Right atrium auricular region (tissue), 2 donors: ENCODE data around the gene PTPRD. TPM values are rescaled to one million over a fixed set of nuclear protein-coding genes. Genes with fewer than 3 reads are reported as not detected.

Experiments used
- DNase-seq: peaks from one replicate; pipeline ENCODE4 v3.0.0-alpha.2; 2019; ENCODE audit warnings: low spot score
- H3K27ac ChIP-seq, 2 donors: fragments of 200-600 bp; sonication (generic); 1 replicate in 1 of 2; 2 replicates in 1 of 2; pipeline ENCODE4 v1.5.1; 2016 to 2019
- H3K27me3 ChIP-seq, 2 donors: fragments of 200-600 bp; sonication (generic); one replicate each; pipeline versions ENCODE4 v1.5.1 to v1.6.0; 2017 to 2019
- H3K36me3 ChIP-seq: fragments of 200-600 bp; sonication (generic); one replicate; pipeline ENCODE4 v1.5.1; 2016
- H3K4me1 ChIP-seq, 2 donors: fragments of 200-600 bp; sonication (generic); one replicate each; pipeline versions ENCODE4 v1.5.1 to v1.6.0; 2017 to 2019
- H3K4me3 ChIP-seq, 2 donors: fragments of 200-600 bp; sonication (generic); 1 replicate in 1 of 2; 2 replicates in 1 of 2; pipeline ENCODE4 v1.5.1; 2017 to 2019; ENCODE audit warnings: mild to moderate bottlenecking in 1 of 2, moderate library complexity in 1 of 2
- H3K9me3 ChIP-seq, 2 donors: fragments of 200-600 bp; sonication (generic); one replicate each; pipeline ENCODE4 v1.5.1; 2019
- total RNA-seq, 2 donors: library from RNA; depleted of rRNA; stranded (reverse); fragments of >200 nt; gene quantifications; one replicate each; pipeline ENCODE4 v1.1.0, GENCODE V29; 2016
- TF ChIP-seq, protein P1 (sequence below), 2 donors: fragments of 200-600 bp; sonication (generic); IDR thresholded peaks; one replicate each; pipeline ENCODE4 v1.5.1; 2019; ENCODE audit warnings: antibody characterized with exemption in 2 of 2

Gene PTPRD
- total RNA-seq, 2 donors from 2014 or later = 5.5 to 6.6 TPM

DNA sequence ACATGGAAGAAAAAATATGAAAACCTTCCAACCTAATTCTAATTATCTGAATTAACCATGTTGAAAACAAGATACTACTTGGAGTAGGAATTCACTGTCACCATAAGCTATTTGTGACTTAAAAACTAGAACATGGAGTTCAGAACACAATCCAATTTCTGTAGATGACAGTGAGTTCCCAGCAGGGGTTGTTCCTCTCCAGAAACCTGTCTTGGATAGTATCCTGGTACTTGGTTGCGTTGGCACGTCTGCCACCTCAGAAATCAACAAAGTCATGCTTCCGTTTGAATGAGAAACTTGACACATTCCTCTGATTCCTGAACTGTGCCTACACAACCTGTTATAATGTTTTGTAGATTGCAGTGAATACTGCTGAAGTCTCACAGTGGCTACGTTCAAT is 2023.3 kb downstream of the PTPRD start:
- DNase-seq = no peak
- Histone ChIP-seq H3K9me3 (no peaks in the 10 kb centered on the region), H3K27ac (no peak overlapping the region), H3K4me3 (no peak overlapping the region), H3K36me3 (no peaks in the 10 kb centered on the region), H3K27me3 (no peaks in the 10 kb centered on the region), H3K4me1 (no peaks in the 10 kb centered on the region)
- TF ChIP-seq, protein P1, sequence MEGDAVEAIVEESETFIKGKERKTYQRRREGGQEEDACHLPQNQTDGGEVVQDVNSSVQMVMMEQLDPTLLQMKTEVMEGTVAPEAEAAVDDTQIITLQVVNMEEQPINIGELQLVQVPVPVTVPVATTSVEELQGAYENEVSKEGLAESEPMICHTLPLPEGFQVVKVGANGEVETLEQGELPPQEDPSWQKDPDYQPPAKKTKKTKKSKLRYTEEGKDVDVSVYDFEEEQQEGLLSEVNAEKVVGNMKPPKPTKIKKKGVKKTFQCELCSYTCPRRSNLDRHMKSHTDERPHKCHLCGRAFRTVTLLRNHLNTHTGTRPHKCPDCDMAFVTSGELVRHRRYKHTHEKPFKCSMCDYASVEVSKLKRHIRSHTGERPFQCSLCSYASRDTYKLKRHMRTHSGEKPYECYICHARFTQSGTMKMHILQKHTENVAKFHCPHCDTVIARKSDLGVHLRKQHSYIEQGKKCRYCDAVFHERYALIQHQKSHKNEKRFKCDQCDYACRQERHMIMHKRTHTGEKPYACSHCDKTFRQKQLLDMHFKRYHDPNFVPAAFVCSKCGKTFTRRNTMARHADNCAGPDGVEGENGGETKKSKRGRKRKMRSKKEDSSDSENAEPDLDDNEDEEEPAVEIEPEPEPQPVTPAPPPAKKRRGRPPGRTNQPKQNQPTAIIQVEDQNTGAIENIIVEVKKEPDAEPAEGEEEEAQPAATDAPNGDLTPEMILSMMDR (IDR thresholded peaks at IDR 0.05) = no peak

DNA sequence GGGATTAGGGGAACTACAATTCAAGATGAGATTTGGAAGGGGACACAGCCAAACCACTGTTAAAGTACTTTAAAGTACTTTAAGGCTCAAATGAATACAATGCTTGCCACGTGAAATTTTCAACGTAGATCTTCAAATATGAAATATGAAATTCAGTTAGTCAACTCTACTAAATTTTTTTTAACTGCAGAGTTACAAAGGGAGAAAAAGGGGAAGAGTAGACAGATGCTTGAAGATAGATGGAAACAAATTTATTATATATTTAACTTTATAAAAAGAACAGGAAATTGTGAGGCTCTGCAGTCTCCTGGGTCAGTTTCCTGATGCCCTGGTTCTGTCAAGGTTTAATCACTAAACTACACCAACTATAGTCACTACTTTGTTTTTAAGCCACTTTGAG is 2027.8 kb downstream of the PTPRD start:
- no peak for DNase-seq
- Histone ChIP-seq H3K4me3 (no peak overlapping the region), H3K4me1 (no peaks in the 10 kb centered on the region), H3K36me3 (no peaks in the 10 kb centered on the region), H3K9me3 (no peaks in the 10 kb centered on the region), H3K27me3 (no peaks in the 10 kb centered on the region), H3K27ac (no peak overlapping the region)
- TF ChIP-seq, protein P1 (IDR thresholded peaks at IDR 0.05) = no peak

DNA sequence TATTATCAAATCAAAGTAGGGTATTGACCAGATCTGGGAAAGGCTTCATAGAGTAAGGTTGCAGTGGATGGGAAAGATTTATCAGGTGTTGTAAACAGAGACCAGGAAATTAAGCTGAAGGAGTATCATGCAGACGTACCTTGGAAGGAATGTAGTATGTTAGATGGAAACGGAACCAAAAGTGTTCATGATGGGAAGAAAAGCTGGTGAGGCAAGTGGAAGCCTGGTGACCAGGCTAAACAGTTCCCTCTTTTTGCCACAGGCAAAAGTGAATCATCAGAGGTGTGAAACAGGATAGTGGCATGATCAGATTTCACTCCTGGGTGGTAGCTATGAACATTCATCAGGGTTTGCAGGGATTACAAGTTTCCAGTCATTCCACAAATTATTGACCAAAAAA is 2033.1 kb downstream of the PTPRD start:
- Histone ChIP-seq H3K4me3 (no peak overlapping the region), H3K4me1 (no peaks in the 10 kb centered on the region), H3K27ac (no peak overlapping the region), H3K36me3 (no peaks in the 10 kb centered on the region), H3K9me3 (no peaks in the 10 kb centered on the region), H3K27me3 (no peaks in the 10 kb centered on the region)
- DNase-seq = no peak
- TF ChIP-seq, protein P1 (IDR thresholded peaks at IDR 0.05) = no peak

DNA sequence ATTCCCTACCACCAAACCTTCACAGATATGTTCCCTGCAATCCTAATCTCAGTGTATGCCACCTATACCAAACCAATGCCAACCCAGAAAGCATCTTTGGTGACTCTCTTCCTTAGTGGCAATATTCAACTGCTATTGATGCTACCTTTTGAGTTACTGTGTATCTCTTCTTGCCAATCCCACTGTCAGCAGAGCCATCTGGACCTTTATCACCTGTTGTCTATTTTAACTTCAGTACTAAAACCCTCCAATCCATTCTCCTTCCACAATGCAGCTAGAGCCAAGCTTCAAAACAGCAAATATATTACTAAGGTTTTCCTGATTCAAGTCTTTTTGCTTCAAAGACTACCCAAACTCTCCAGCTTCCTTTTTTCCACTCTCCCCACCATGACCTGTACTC is 2036.1 kb downstream of the PTPRD start:
- H3K27me3 ChIP-seq = no peaks in the 10 kb centered on the region
- H3K4me3 ChIP-seq = no peak overlapping the region

DNA sequence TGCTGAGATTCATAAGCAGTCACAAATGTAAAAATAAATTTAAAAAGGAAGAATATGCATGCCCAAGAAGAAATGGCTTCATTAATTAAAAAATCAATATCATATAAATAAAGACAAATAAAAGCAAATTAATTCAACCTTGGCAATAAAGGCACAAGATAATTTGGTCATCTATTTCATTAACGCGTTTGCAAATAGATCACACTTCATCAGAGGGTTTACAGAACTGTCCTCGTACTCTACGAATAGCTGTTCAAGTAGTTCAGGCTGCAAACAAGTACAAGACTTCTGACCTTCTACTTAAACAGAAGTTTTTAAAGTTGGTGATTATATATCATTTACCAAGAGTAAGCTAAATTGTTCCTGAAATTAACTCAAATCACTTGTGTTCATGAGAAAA is 2038.0 kb downstream of the PTPRD start:
- no peak overlapping the region for H3K27ac ChIP-seq

More for the DNA sequence above, 2036.1 kb downstream of the PTPRD start:
- H3K4me1 ChIP-seq = no peaks in the 10 kb centered on the region
- H3K36me3 ChIP-seq = no peaks in the 10 kb centered on the region
- DNase-seq = no peak
- TF ChIP-seq, protein P1 (IDR thresholded peaks at IDR 0.05) = no peak
- H3K9me3 ChIP-seq = no peaks in the 10 kb centered on the region
- H3K27ac ChIP-seq = no peak overlapping the region

DNA sequence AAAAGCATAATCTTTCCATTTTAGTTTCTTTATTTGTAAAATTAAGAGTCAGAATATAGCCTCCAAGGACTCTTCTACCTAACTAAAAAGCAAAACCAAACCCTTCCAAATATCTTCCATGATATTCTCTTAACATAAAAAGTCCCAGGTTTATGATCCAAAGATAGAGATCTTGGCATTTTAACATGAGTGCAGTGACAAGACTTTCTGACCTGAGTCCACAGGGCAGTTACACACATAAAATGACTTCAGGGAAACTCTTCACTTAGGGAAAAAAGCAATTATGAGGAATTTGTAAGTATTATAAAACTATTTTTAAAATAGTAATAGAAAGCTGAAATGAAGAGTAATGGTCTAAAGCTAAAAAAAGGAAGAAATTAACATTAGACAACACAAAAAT is 2040.6 kb downstream of the PTPRD start:
- no peaks in the 10 kb centered on the region for H3K27me3 ChIP-seq
- TF ChIP-seq, protein P1 (IDR thresholded peaks at IDR 0.05) = no peak
- no peak overlapping the region for H3K27ac ChIP-seq
- H3K4me3 ChIP-seq = no peak overlapping the region
- no peak for DNase-seq
- H3K9me3 ChIP-seq = no peaks in the 10 kb centered on the region
- H3K4me1 ChIP-seq = no peaks in the 10 kb centered on the region
- no peaks in the 10 kb centered on the region for H3K36me3 ChIP-seq

More for the DNA sequence above, 2038.0 kb downstream of the PTPRD start:
- H3K4me1 ChIP-seq = no peaks in the 10 kb centered on the region
- no peak overlapping the region for H3K4me3 ChIP-seq
- no peak for DNase-seq
- H3K9me3 ChIP-seq = no peaks in the 10 kb centered on the region
- TF ChIP-seq, protein P1 (IDR thresholded peaks at IDR 0.05) = no peak
- H3K36me3 ChIP-seq = no peaks in the 10 kb centered on the region
- H3K27me3 ChIP-seq = no peaks in the 10 kb centered on the region
